Measurements from ENCODE around the gene KLRC3. TPM values are rescaled to one million over a fixed set of nuclear protein-coding genes. Genes with fewer than 3 reads are reported as not detected.

KLRC3 gene
- total and polyA plus RNA-seq, 2 donors (not counting 3 experiments of a cell fraction or from before 2014, with no cell fraction given) = not detected

- intact Hi-C loops (cut with micrococcal nuclease) = loop anchor here (2.0 to 10.0 kb wide), 2 partner anchors 350 to 358 kb away; partner anchors contain the start of genes CLEC12B and YBX3
- ChIA-PET CTCF (interaction anchor here (1.2 to 3.2 kb wide), 8 partner anchors 9 to 614 kb away, joined by 3 to 18 read pairs (median 6); no protein-coding TSS in a partner anchor), POLR2A (no interaction called here)
- no peaks in the 10 kb centered on the region for H3K79me2 ChIP-seq (ENCODE audit: control insufficient read depth, insufficient read depth, low read length)
- no peaks in the 10 kb centered on the region for H3K27me3 ChIP-seq (ENCODE audit: control insufficient read depth in 2 of 2, insufficient read depth in 2 of 2, low read length in 2 of 2)
- H3K36me3 ChIP-seq (ENCODE audit: control insufficient read depth in 2 of 2, extremely low read depth in 1 of 2, insufficient read depth in 2 of 2, low read length in 2 of 2) = no peaks in the 10 kb centered on the region
- H2AFZ ChIP-seq (ENCODE audit: low read depth, low read length) = peak overlapping the region; percentile 99
- H4K20me1 ChIP-seq (replicated peaks; ENCODE audit: control insufficient read depth, extremely low read depth, insufficient read depth, low read length) = no peaks in the 10 kb centered on the region
- BruUV-seq (replicated peaks) = no TSS peak
- peak overlapping the region; percentile 93 for H3K4me2 ChIP-seq (ENCODE audit: insufficient read depth, low read length)
- DNase-seq (ENCODE audit: low read depth, low spot score) (peak; percentile 82), FAIRE-seq (peak; percentile 75)
- TF ChIP-seq GATA2 (IDR thresholded peaks at IDR 0.05; ENCODE audit: insufficient read depth, insufficient read length, low read depth, low read length) (no peak), FOS (IDR thresholded peaks at IDR 0.05; ENCODE audit: borderline replicate concordance, insufficient read depth, low read length) (no peak), POLR2AphosphoS5 (IDR thresholded peaks at IDR 0.05; ENCODE audit: insufficient read depth, low read depth, low read length) (no peak), MAX (IDR thresholded peaks at IDR 0.05; ENCODE audit: insufficient read depth, insufficient read length) (no peak), POLR2A (IDR thresholded peaks at IDR 0.05; ENCODE audit: low read depth, low read length) (no peak)
- peak overlapping the region; percentile 62 to 93 (median 78) for H3K4me3 ChIP-seq (replicated peaks in 1 of 3; ENCODE audit: insufficient read depth in 1 of 3, low read depth in 1 of 3, low read length in 3 of 3)
- no peaks in the 10 kb centered on the region for H3K9me1 ChIP-seq (replicated peaks; ENCODE audit: control insufficient read depth, extremely low read depth, insufficient read depth, low read length)
- H3K27ac ChIP-seq (ENCODE audit: insufficient read depth, low read depth, low read length) = peak overlapping the region; percentile 77
- peak overlapping the region; percentile 81 for H3K9ac ChIP-seq (replicated peaks; ENCODE audit: extremely low read depth, insufficient read depth, low read length)
- no peaks in the 10 kb centered on the region for H3K9me3 ChIP-seq (replicated peaks; ENCODE audit: control insufficient read depth, insufficient read depth, low read length)
- H3K4me1 ChIP-seq (ENCODE audit: control insufficient read depth, extremely low read depth, insufficient read depth, low read length) = peaks cover 26% of the 10 kb centered on the region
- dilution Hi-C loops (cut with MboI; ENCODE audit: extremely low pct_ligation_motif_present, low sequenced_read_pairs) = no loop called here
Measured at GRCh38 chr12:10364815-10365622, 55.4 kb downstream of the KLRC3 start.

Measured in endothelial cell of umbilical vein (primary cell).